C4-2B (cell line): ENCODE data around the gene SLC35F3.
"Not testable (repeated sequence)": the region's sequence is repeated elsewhere in the genome, so short reads cannot be mapped to it uniquely, and the experiment has no call there.

Experiments
- H3K27ac ChIP-seq: fragments of 450-650 bp; 2 replicates; pipeline ENCODE4 v1.5.1; 2017
- CTCF ChIP-seq: fragments of 450-650 bp; conservative IDR thresholded peaks from 2 replicates; pipeline ENCODE4 v1.5.1; 2017; ENCODE audit warnings: mild to moderate bottlenecking
- ZFX ChIP-seq: fragments of 450-650 bp; IDR thresholded peaks from 2 replicates; pipeline ENCODE4 v1.6.1; 2017

The SLC35F3 gene

GRCh38 chr1:234149217-234149616 is 244.7 kb downstream of the SLC35F3 start:
- H3K27ac ChIP-seq, result no peak overlapping the region
- TF ChIP-seq ZFX (no peak), CTCF (no peak)

GRCh38 chr1:234150892-234151291 is 246.4 kb downstream of the SLC35F3 start:
- TF ChIP-seq ZFX (no peak), CTCF (no peak)
- no peak overlapping the region for H3K27ac ChIP-seq

- not testable (repeated sequence) for H3K27ac ChIP-seq
These were observed 247.9 kb downstream of the SLC35F3 start for GRCh38 chr1:234152344-234152743.

GRCh38 chr1:234154320-234155251 is 250.1 kb downstream of the SLC35F3 start:
- peak; percentile 88 for TF ChIP-seq CTCF
- no peak for TF ChIP-seq ZFX
- no peak overlapping the region for H3K27ac ChIP-seq

GRCh38 chr1:234162661-234163060 is 258.2 kb downstream of the SLC35F3 start:
- TF ChIP-seq ZFX, result no peak
- TF ChIP-seq CTCF, result no peak
- no peak overlapping the region for H3K27ac ChIP-seq

- TF ChIP-seq CTCF (no peak), ZFX (no peak)
- H3K27ac ChIP-seq, result no peak overlapping the region
These were observed 258.9 kb downstream of the SLC35F3 start for GRCh38 chr1:234163267-234163919.

- TF ChIP-seq ZFX (no peak), CTCF (no peak)
- no peak overlapping the region for H3K27ac ChIP-seq
These were observed 259.7 kb downstream of the SLC35F3 start for GRCh38 chr1:234164098-234164709.
